ENCODE results near the gene CD209. TPM values are rescaled to one million over a fixed set of nuclear protein-coding genes. Genes with fewer than 3 reads are reported as not detected.

The CD209 gene
- total RNA-seq, 1 donor from 2014 or later: 0.04 TPM

GRCh38 chr19:7734220-7735203 is 12.8 kb downstream of the CD209 start:
- DNase-seq (ENCODE audit: low read depth): no peak

GRCh38 chr19:7733376-7733775 is 14.0 kb downstream of the CD209 start:
- Histone ChIP-seq H3K4me3 (ENCODE audit: low read depth, low read length) (no peak overlapping the region), H3K27me3 (ENCODE audit: control insufficient read depth, insufficient read depth, low read length) (peaks cover 44% of the 10 kb centered on the region)
- TF ChIP-seq CTCF (IDR thresholded peaks at IDR 0.05; ENCODE audit: insufficient read depth, low read length, poor library complexity, severe bottlenecking): no peak

More at GRCh38 chr19:7734220-7735203, 12.8 kb downstream of the CD209 start:
- no peaks in the 10 kb centered on the region for H3K36me3 ChIP-seq (ENCODE audit: control insufficient read depth, insufficient read depth, low read length)
- H3K27me3 ChIP-seq (ENCODE audit: control insufficient read depth, insufficient read depth, low read length): peaks cover 34% of the 10 kb centered on the region
- no peak for TF ChIP-seq CTCF (IDR thresholded peaks at IDR 0.05; ENCODE audit: insufficient read depth, low read length, poor library complexity, severe bottlenecking)
- no peak overlapping the region for H3K4me3 ChIP-seq (ENCODE audit: low read depth, low read length)

GRCh38 chr19:7732045-7732444 is 15.3 kb downstream of the CD209 start, which contains the start of gene CLEC4G:
Gene CLEC4G, minus strand, starts transcription at chr19:7732110. Its CDS starts 8 bp downstream, at chr19:7732102.
- Histone ChIP-seq H3K36me3 (ENCODE audit: control insufficient read depth, insufficient read depth, low read length) (no peaks in the 10 kb centered on the region), H3K4me3 (ENCODE audit: low read depth, low read length) (no peak within 1 kb of the TSS), H3K27me3 (ENCODE audit: control insufficient read depth, insufficient read depth, low read length) (peaks cover 45% of the 10 kb centered on the region)
- no peak for TF ChIP-seq CTCF (IDR thresholded peaks at IDR 0.05; ENCODE audit: insufficient read depth, low read length, poor library complexity, severe bottlenecking)
- no peak for DNase-seq (ENCODE audit: low read depth)

More at GRCh38 chr19:7733376-7733775, 14.0 kb downstream of the CD209 start:
- no peak for DNase-seq (ENCODE audit: low read depth)
- H3K36me3 ChIP-seq (ENCODE audit: control insufficient read depth, insufficient read depth, low read length): no peaks in the 10 kb centered on the region

- DNase-seq (ENCODE audit: low read depth): no peak
- no peak for TF ChIP-seq CTCF (IDR thresholded peaks at IDR 0.05; ENCODE audit: insufficient read depth, low read length, poor library complexity, severe bottlenecking)
- Histone ChIP-seq H3K4me3 (ENCODE audit: low read depth, low read length) (no peak overlapping the region), H3K36me3 (ENCODE audit: control insufficient read depth, insufficient read depth, low read length) (no peaks in the 10 kb centered on the region), H3K27me3 (ENCODE audit: control insufficient read depth, insufficient read depth, low read length) (peaks cover 45% of the 10 kb centered on the region)
These were observed 15.7 kb downstream of the CD209 start for GRCh38 chr19:7731615-7732014.

- H3K27me3 ChIP-seq (ENCODE audit: control insufficient read depth, insufficient read depth, low read length): peaks cover 45% of the 10 kb centered on the region
- no peak for DNase-seq (ENCODE audit: low read depth)
- H3K4me3 ChIP-seq (ENCODE audit: low read depth, low read length): no peak overlapping the region
- no peak for TF ChIP-seq CTCF (IDR thresholded peaks at IDR 0.05; ENCODE audit: insufficient read depth, low read length, poor library complexity, severe bottlenecking)
- H3K36me3 ChIP-seq (ENCODE audit: control insufficient read depth, insufficient read depth, low read length): no peaks in the 10 kb centered on the region
These were observed 16.1 kb downstream of the CD209 start for GRCh38 chr19:7731218-7731595.

Data from kidney epithelial cell (primary cell).